NOMO-1 (cell line): ENCODE measurements around the gene CROT.

ENCODE experiments used
- DNase-seq, 2 experiments: peaks; one replicate each; lab custom pipeline; 2025; ENCODE audit not compliant: unreplicated experiment in 2 of 2; lab: John Stamatoyannopoulos, UW

The CROT gene

GRCh38 chr7:87413029-87413428, 67.6 kb downstream of the CROT start:
- no peak for DNase-seq

GRCh38 chr7:87413951-87414793, 68.7 kb downstream of the CROT start:
- DNase-seq: no peak

- no peak for DNase-seq
Measured at GRCh38 chr7:87414794-87415188, 69.3 kb downstream of the CROT start.

GRCh38 chr7:87416682-87417587, 71.5 kb downstream of the CROT start:
- DNase-seq: peak; percentile 61 to 76

GRCh38 chr7:87420173-87420572, 74.7 kb downstream of the CROT start:
- DNase-seq: no peak

GRCh38 chr7:87424075-87424474, 78.6 kb downstream of the CROT start:
- DNase-seq: no peak

GRCh38 chr7:87426160-87426559, 80.7 kb downstream of the CROT start:
- DNase-seq: no peak

- no peak for DNase-seq
Measured at GRCh38 chr7:87427288-87427687, 81.8 kb downstream of the CROT start.

GRCh38 chr7:87432536-87432935, 87.1 kb downstream of the CROT start:
- no peak for DNase-seq

- DNase-seq: no peak
Measured at GRCh38 chr7:87435546-87435945, 90.1 kb downstream of the CROT start.

GRCh38 chr7:87445897-87446296, 100.4 kb downstream of the CROT start:
- peak in 1 of 2 experiments; percentile 74 for DNase-seq

- no peak for DNase-seq
Measured at GRCh38 chr7:87447116-87447635, 101.7 kb downstream of the CROT start.

GRCh38 chr7:87448388-87448787, 102.9 kb downstream of the CROT start:
- no peak for DNase-seq
